ENCODE results near the gene RRH. TPM values are rescaled to one million over a fixed set of nuclear protein-coding genes. Genes with fewer than 3 reads are reported as not detected.
"Not testable (repeated sequence)": the region's sequence is repeated elsewhere in the genome, so short reads cannot be mapped to it uniquely, and the experiment has no call there.

RRH gene, protein sequence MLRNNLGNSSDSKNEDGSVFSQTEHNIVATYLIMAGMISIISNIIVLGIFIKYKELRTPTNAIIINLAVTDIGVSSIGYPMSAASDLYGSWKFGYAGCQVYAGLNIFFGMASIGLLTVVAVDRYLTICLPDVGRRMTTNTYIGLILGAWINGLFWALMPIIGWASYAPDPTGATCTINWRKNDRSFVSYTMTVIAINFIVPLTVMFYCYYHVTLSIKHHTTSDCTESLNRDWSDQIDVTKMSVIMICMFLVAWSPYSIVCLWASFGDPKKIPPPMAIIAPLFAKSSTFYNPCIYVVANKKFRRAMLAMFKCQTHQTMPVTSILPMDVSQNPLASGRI
- total RNA-seq = not detected

- no peak for DNase-seq
- H3K9me3 Mint-ChIP-seq = no peaks in the 10 kb centered on the region
- no peak within 1 kb of the TSS for H3K27ac Mint-ChIP-seq
- H3K4me3 Mint-ChIP-seq = no peak within 1 kb of the TSS
- ATAC-seq (ENCODE audit: low read depth) = no peak
- POLR2A ChIA-PET = interaction anchor here (0.9 kb wide), 1 partner anchor 12 kb away, joined by 3 read pairs; the partner anchor contains the start of gene GAR1
- no peaks in the 10 kb centered on the region for H3K27me3 Mint-ChIP-seq
- H3K4me1 Mint-ChIP-seq = peaks cover 2% of the 10 kb centered on the region
- peaks cover 8% of the 10 kb centered on the region for H3K36me3 Mint-ChIP-seq
Observed at GRCh38 chr4:109827672-109828071, at the start of gene RRH. Gene RRH, plus strand, starts transcription at chr4:109827972. Its CDS starts 56 bp downstream, at chr4:109828028.

DNA sequence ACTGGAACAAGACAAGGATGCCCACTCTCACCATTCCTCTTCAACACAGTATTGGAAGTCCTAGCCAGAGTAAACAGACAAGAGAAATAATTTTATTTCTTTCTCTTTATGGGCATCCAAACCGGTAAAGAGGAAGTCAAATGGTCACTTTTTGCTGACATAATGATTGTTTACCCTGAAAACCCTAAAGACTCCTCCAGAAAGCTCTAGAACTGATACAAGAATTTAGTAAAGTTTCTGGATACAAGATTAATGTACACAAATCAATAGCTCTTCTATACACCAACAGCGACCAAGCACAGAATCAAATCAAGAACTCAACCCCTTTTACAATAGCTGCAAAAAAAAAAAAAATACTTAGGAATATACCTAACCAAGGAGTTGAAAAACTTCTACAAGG, 45.7 kb upstream of the RRH start:
- ATAC-seq (ENCODE audit: low read depth); DNase-seq; H3K4me1 Mint-ChIP-seq; H3K9me3 Mint-ChIP-seq; POLR2A ChIA-PET; H3K36me3 Mint-ChIP-seq; H3K27ac Mint-ChIP-seq; H3K27me3 Mint-ChIP-seq; H3K4me3 Mint-ChIP-seq: not testable (repeated sequence)

DNA sequence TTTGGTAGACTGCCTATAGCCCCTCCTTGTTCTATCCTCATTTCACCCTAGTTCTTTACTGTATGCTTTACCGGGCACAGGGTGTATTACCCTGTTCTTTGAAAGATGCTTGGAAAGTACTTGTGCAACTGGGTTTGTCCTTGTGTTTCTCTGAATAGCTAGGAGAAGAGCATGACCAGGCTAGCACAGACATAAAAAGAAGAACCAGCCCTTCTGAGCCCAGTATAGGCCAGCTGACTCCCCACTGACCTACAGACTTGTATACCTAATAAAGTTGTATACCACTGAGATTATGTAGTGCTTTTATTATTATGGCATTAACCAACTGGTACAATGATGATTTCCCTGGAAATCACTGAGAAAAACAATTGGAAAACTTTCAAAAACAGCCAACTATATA, 40.9 kb upstream of the RRH start:
- DNase-seq (no peak), ATAC-seq (ENCODE audit: low read depth) (no peak)
- no peak overlapping the region for H3K4me3 Mint-ChIP-seq
- peaks cover 9% of the 10 kb centered on the region for H3K27me3 Mint-ChIP-seq
- H3K4me1 Mint-ChIP-seq = no peaks in the 10 kb centered on the region
- H3K27ac Mint-ChIP-seq = no peak overlapping the region
- peaks cover 1% of the 10 kb centered on the region for H3K9me3 Mint-ChIP-seq
- H3K36me3 Mint-ChIP-seq = no peaks in the 10 kb centered on the region
- POLR2A ChIA-PET = no interaction called here

DNA sequence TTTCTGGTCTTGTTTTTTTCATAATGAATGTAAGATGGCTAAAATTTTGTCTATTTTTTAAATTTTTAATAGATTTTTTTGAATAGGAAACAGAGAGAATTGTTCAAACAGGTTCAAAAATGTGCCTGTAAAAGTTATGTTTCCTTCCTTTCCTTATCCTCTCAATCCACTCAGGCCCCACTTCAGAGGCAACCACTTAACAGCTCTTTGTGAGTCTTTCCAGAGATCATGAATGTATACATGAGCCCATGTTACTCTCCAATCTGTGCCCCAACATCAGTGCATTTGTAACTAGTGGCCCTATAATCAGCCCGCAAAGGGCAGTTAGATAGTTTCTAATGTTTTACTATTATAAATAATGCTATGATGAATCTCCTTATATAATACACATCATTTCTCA, 40.0 kb upstream of the RRH start:
- H3K4me1 Mint-ChIP-seq = no peaks in the 10 kb centered on the region
- peaks cover 9% of the 10 kb centered on the region for H3K27me3 Mint-ChIP-seq

DNA sequence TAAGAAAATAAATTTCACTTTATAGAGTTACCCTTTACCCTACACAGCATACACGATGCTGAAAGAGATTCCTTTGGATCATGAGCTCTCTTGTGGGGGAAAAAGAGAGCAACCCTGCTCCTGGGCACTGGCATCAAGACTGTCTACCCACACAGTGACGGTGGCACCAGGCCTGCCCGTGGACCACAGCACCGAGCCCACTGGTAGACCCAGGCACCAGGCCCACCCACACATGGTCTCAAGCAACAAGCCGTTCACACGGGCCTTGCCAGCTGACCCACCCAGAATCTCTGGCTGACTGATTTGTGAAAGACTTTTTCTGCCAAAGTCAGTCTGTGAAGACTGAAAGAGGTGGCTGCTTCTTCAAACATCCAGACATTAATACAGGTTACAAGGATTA, 32.7 kb upstream of the RRH start:
- no peak overlapping the region for H3K4me3 Mint-ChIP-seq
- peaks cover 18% of the 10 kb centered on the region for H3K27me3 Mint-ChIP-seq
- DNase-seq (no peak), ATAC-seq (ENCODE audit: low read depth) (no peak)
- peaks cover 4% of the 10 kb centered on the region for H3K36me3 Mint-ChIP-seq
- no peak overlapping the region for H3K27ac Mint-ChIP-seq
- POLR2A ChIA-PET = no interaction called here
- peaks cover 11% of the 10 kb centered on the region for H3K9me3 Mint-ChIP-seq
- H3K4me1 Mint-ChIP-seq = no peaks in the 10 kb centered on the region

More for the DNA sequence above, 40.0 kb upstream of the RRH start:
- ATAC-seq (ENCODE audit: low read depth) = no peak
- Mint-ChIP-seq H3K36me3 (no peaks in the 10 kb centered on the region), H3K9me3 (peaks cover 1% of the 10 kb centered on the region), H3K4me3 (no peak overlapping the region), H3K27ac (no peak overlapping the region)
- DNase-seq = no peak
- POLR2A ChIA-PET = no interaction called here

- H3K4me1 Mint-ChIP-seq = peaks cover 1% of the 10 kb centered on the region
- no peak overlapping the region for H3K27ac Mint-ChIP-seq
- H3K27me3 Mint-ChIP-seq = peaks cover 14% of the 10 kb centered on the region
- no peak for ATAC-seq (ENCODE audit: low read depth)
- no peak overlapping the region for H3K4me3 Mint-ChIP-seq
- no peak for DNase-seq
- POLR2A ChIA-PET = interaction anchor here (0.6 kb wide), 1 partner anchor 28 kb away, joined by 3 read pairs; no protein-coding TSS in a partner anchor
- H3K9me3 Mint-ChIP-seq = peaks cover 11% of the 10 kb centered on the region
- H3K36me3 Mint-ChIP-seq = peaks cover 4% of the 10 kb centered on the region
Observed at GRCh38 chr4:109798866-109799265, 28.9 kb upstream of the RRH start.

DNA sequence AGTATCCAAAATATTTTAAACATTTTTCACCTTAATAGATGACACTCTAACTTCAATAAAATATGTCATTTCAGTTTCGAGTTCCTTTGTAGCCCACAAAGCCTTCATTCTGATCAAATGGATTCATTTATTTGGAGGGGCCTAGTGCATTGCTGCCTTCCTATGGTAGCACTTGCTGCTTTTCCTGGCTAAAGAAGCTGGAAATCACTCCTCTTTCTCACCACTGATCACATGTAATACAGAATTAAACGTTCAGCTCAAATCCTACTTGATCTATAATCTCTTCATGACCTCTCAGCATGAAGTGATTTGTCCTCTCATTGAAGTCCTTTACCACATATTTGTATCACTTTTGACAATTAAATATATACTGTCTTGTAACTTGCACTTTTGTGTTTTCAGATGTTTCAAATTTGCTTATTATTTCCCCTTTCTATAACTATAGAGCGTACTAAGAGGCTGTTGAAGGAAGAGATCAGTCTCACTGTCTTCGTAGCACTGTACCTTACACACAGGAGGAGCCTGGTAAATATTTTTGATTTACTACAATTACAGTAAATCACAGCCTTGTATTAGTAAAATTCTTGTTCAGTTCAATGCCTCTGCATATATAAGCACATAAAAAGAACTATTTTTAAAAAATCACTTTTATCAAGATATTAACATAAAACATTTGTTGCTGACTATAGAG, 26.5 kb upstream of the RRH start:
- POLR2A ChIA-PET = no interaction called here
- Mint-ChIP-seq H3K27me3 (peaks cover 7% of the 10 kb centered on the region), H3K36me3 (no peaks in the 10 kb centered on the region), H3K4me3 (no peak overlapping the region), H3K4me1 (peaks cover 1% of the 10 kb centered on the region), H3K27ac (no peak overlapping the region), H3K9me3 (peaks cover under 1% of the 10 kb centered on the region)
- ATAC-seq (ENCODE audit: low read depth) (no peak), DNase-seq (no peak)

DNA sequence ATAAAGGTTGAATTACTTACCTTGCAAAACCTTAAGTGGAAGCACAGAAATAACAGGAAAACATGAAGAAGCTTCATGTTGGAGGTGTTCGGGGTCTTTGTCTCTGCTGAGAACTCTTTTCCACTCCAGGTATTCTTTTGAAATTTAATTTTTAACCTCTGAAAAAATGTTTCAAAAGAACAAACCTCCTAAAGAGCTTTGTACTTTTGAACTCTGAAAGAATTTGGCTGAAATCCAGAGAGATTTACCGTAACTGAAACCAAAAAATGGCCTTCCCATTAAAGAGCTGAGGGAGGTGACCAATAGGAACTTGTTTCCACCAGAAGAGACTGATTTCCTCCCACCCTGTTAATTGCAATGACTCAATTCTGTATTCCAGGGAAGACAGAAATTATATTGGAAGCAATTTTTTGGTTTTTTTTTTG, 25.9 kb upstream of the RRH start, which contains the start of gene CFI:
Gene CFI (minus strand): TSS at position 105 of the 425 bp plus-strand sequence. CDS start 28 bp downstream, at position 77.
- Mint-ChIP-seq H3K4me1 (peaks cover 1% of the 10 kb centered on the region), H3K9me3 (no peaks in the 10 kb centered on the region), H3K36me3 (no peaks in the 10 kb centered on the region), H3K27me3 (peaks cover 7% of the 10 kb centered on the region), H3K27ac (no peak within 1 kb of the TSS), H3K4me3 (no peak within 1 kb of the TSS)
- POLR2A ChIA-PET = no interaction called here
- DNase-seq (no peak), ATAC-seq (ENCODE audit: low read depth) (no peak)

DNA sequence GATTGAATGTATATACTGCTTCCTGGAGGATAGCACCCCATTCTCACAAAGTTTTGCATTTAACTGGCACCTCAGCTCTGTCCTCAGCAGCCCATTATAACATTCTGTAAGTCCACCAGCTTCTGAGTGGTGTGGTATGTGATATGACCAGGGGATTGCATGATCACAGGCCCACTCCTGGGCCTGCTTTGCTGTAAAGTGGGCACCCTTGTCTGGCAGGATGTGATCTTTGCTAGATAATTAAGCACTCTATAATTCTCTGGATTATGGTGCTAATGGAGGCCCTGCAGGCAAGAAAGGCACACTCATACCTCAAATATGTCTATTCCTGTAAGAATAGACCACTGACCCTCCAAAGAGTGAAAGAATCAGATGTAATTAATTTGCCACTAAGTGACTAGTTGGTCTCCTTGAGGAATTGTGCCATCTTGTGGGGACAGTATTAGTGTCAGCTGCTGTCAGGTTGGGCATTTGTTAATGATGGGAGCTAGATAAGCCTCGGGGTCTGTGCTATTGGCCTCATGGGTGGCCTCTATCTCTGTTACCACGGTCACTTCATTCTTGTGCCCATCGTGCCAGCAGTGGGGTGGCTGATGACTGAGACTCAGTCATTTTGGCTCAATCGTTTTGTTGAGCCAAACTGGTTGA, 23.7 kb upstream of the RRH start:
- POLR2A ChIA-PET = no interaction called here

GRCh38 chr4:109809655-109810054, 18.1 kb upstream of the RRH start:
- H3K4me1 Mint-ChIP-seq = peaks cover 5% of the 10 kb centered on the region
- peaks cover 7% of the 10 kb centered on the region for H3K27me3 Mint-ChIP-seq
- H3K27ac Mint-ChIP-seq = no peak overlapping the region
- ATAC-seq (ENCODE audit: low read depth) (no peak), DNase-seq (no peak)
- no peak overlapping the region for H3K4me3 Mint-ChIP-seq
- no peaks in the 10 kb centered on the region for H3K9me3 Mint-ChIP-seq
- POLR2A ChIA-PET = no interaction called here
- H3K36me3 Mint-ChIP-seq = peaks cover 2% of the 10 kb centered on the region

More for the DNA sequence above, 23.7 kb upstream of the RRH start:
- Mint-ChIP-seq H3K4me3 (no peak overlapping the region), H3K36me3 (no peaks in the 10 kb centered on the region), H3K27ac (no peak overlapping the region), H3K27me3 (peaks cover 11% of the 10 kb centered on the region), H3K4me1 (peaks cover 1% of the 10 kb centered on the region), H3K9me3 (no peaks in the 10 kb centered on the region)
- ATAC-seq (ENCODE audit: low read depth) = no peak
- no peak for DNase-seq

GRCh38 chr4:109810552-109811387, 17.0 kb upstream of the RRH start:
- POLR2A ChIA-PET = no interaction called here
- H3K27me3 Mint-ChIP-seq = peaks cover 7% of the 10 kb centered on the region
- DNase-seq (no peak), ATAC-seq (ENCODE audit: low read depth) (no peak)
- no peak overlapping the region for H3K27ac Mint-ChIP-seq
- no peaks in the 10 kb centered on the region for H3K9me3 Mint-ChIP-seq
- H3K4me3 Mint-ChIP-seq = no peak overlapping the region
- peaks cover 9% of the 10 kb centered on the region for H3K4me1 Mint-ChIP-seq
- H3K36me3 Mint-ChIP-seq = peaks cover 4% of the 10 kb centered on the region

DNA sequence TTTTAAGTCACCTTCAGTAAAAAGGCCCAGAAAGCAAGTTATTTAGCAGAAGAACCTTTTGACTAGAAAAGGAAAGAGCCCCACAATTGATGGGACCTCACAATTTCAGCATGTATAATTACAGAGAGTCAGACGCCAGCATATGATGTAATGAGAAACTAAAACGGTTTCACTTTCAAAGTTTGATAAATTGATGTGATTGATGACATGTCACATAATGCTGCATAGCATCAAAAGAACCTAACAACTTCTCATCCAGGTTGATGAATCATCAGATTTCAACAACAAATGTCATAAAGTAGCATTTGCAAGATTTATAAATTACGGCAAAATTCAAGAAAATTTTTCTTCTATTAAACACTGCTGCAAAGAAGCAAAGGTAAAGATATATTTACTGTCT, 16.1 kb upstream of the RRH start:
- POLR2A ChIA-PET = no interaction called here
- H3K36me3 Mint-ChIP-seq = peaks cover 5% of the 10 kb centered on the region
- DNase-seq (no peak), ATAC-seq (ENCODE audit: low read depth) (no peak)
- peaks cover 17% of the 10 kb centered on the region for H3K4me1 Mint-ChIP-seq
- no peak overlapping the region for H3K27ac Mint-ChIP-seq
- peaks cover 7% of the 10 kb centered on the region for H3K27me3 Mint-ChIP-seq
- no peak overlapping the region for H3K4me3 Mint-ChIP-seq
- H3K9me3 Mint-ChIP-seq = no peaks in the 10 kb centered on the region
